OCI-LY1 (cell line): ENCODE data around the gene LRP2.

Source experiments
- H2AFZ ChIP-seq: fragments of 200-600 bp; sonication (generic), shearing (Covaris generic); 2 replicates; pipeline ENCODE4 v1.6.0; 2014; ENCODE audit warnings: antibody characterized with exemption, mild to moderate bottlenecking, low read length
- H3F3A ChIP-seq: fragments of 200-600 bp; sonication (generic), shearing (Covaris generic); 2 replicates; pipeline ENCODE4 v1.6.0; 2014; ENCODE audit warnings: mild to moderate bottlenecking, antibody characterized with exemption, low read length, moderate library complexity; ENCODE audit not compliant: insufficient read depth
- H3K27ac ChIP-seq: fragments of 200-600 bp; sonication (generic); 2 replicates; pipeline ENCODE4 v1.5.1; 2014; ENCODE audit warnings: low read length, mixed run types, mild to moderate bottlenecking, low read depth; ENCODE audit not compliant: poor library complexity, severe bottlenecking
- H3K27me3 ChIP-seq: fragments of 200-600 bp; sonication (generic); 2 replicates; pipeline ENCODE4 v1.6.0; 2014; ENCODE audit warnings: antibody characterized with exemption, mild to moderate bottlenecking, low read length, moderate library complexity; ENCODE audit not compliant: insufficient read depth
- H3K36me3 ChIP-seq: fragments of 200-600 bp; sonication (generic); 2 replicates; pipeline ENCODE4 v1.6.1; 2014; ENCODE audit warnings: mild to moderate bottlenecking, antibody characterized with exemption, low read length, moderate library complexity, mixed read lengths; ENCODE audit not compliant: insufficient read depth
- H3K4me1 ChIP-seq: fragments of 200-600 bp; sonication (generic); 2 replicates; pipeline ENCODE4 v1.5.1; 2014; ENCODE audit warnings: mild to moderate bottlenecking, low read length, moderate library complexity; ENCODE audit not compliant: insufficient read depth, severe bottlenecking
- H3K4me2 ChIP-seq: fragments of 200-600 bp; sonication (generic), shearing (Covaris generic); 2 replicates; pipeline ENCODE4 v1.6.1; 2014; ENCODE audit warnings: low read length
- H3K4me3 ChIP-seq: fragments of 200-600 bp; sonication (generic); 2 replicates; pipeline ENCODE4 v1.5.1; 2014; ENCODE audit warnings: low read length, low read depth, mild to moderate bottlenecking, mixed read lengths; ENCODE audit not compliant: poor library complexity, severe bottlenecking
- H3K79me2 ChIP-seq: fragments of 200-600 bp; shearing (Covaris generic); 2 replicates; pipeline ENCODE4 v1.6.1; 2016; ENCODE audit warnings: mixed run types, low read length, mixed read lengths; ENCODE audit not compliant: insufficient read depth
- H3K9ac ChIP-seq: fragments of 200-600 bp; sonication (generic), shearing (Covaris generic); 2 replicates; pipeline ENCODE4 v1.6.1; 2014; ENCODE audit warnings: mild to moderate bottlenecking, low read length, mixed read lengths
- H3K9me2 ChIP-seq: fragments of 200-600 bp; sonication (generic), shearing (Covaris generic); 2 replicates; pipeline ENCODE4 v1.6.1; 2014; ENCODE audit warnings: low read depth, mild to moderate bottlenecking, low read length, mixed read lengths
- H3K9me3 ChIP-seq: fragments of 200-600 bp; shearing (Covaris generic); 2 replicates; pipeline ENCODE4 v1.6.1; 2014; ENCODE audit warnings: low read length, mixed read lengths
- H4K20me1 ChIP-seq: fragments of 200-600 bp; sonication (generic), shearing (Covaris generic); 2 replicates; pipeline ENCODE4 v1.6.0; 2016; ENCODE audit warnings: mild to moderate bottlenecking, low read length; ENCODE audit not compliant: insufficient read depth
- EZH2 ChIP-seq: fragments of 200-600 bp; sonication (generic), shearing (Covaris generic); IDR thresholded peaks from 2 replicates; pipeline ENCODE4 v1.8.0; 2017; ENCODE audit warnings: borderline replicate concordance, mixed run types, mild to moderate bottlenecking, antibody characterized with exemption, low read length, moderate library complexity, mixed read lengths
- TF ChIP-seq, protein P1 (sequence below): fragments of 200-600 bp; sonication (generic), shearing (Covaris generic); IDR thresholded peaks from 2 replicates; pipeline ENCODE4 v1.5.1; 2017; ENCODE audit warnings: mild to moderate bottlenecking, antibody characterized with exemption, low read length, moderate library complexity, mixed read lengths

The LRP2 gene

DNA sequence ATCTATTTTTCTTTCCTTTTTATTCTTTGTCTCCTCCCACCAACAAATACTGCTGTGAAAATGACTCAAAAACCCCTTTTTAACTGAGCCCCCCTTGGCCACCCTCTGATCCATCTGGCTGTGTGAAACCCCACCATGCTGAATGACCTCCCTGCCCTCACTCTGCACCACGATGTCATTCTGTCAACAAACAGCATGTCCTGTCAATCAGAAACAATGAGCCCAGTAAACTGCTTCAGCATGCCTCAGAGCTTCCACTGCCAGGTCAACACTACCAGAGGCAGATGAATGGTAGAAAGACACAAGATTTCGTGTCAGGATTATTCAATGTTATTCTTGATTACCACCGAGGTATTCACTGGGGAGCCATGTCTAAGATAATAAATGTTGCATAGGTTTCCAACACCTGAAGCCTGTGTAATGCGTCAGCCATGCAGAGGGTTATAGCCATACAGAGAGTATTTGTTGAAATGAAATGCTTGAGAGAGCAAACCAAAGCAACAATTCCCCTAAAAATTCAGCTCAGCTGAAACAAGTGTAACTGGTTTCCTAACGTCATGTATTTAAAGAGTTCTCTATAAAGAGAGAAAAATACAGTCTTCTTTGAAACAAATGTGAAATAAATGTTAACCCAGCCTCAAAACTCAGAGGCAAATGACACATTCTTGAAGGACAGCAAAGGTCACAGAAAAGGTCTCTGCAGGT is 76.7 kb downstream of the LRP2 start:
- Histone ChIP-seq H3K9me2 (no peaks in the 10 kb centered on the region), H3K79me2 (no peaks in the 10 kb centered on the region), H4K20me1 (no peaks in the 10 kb centered on the region), H2AFZ (no peak overlapping the region), H3K9me3 (no peaks in the 10 kb centered on the region), H3K9ac (no peak overlapping the region), H3K4me3 (no peak overlapping the region), H3K4me1 (no peaks in the 10 kb centered on the region), H3F3A (no peaks in the 10 kb centered on the region), H3K4me2 (no peak overlapping the region), H3K36me3 (no peaks in the 10 kb centered on the region), H3K27me3 (no peaks in the 10 kb centered on the region), H3K27ac (no peak overlapping the region)
- no peak for TF ChIP-seq EZH2
- TF ChIP-seq, protein P1, sequence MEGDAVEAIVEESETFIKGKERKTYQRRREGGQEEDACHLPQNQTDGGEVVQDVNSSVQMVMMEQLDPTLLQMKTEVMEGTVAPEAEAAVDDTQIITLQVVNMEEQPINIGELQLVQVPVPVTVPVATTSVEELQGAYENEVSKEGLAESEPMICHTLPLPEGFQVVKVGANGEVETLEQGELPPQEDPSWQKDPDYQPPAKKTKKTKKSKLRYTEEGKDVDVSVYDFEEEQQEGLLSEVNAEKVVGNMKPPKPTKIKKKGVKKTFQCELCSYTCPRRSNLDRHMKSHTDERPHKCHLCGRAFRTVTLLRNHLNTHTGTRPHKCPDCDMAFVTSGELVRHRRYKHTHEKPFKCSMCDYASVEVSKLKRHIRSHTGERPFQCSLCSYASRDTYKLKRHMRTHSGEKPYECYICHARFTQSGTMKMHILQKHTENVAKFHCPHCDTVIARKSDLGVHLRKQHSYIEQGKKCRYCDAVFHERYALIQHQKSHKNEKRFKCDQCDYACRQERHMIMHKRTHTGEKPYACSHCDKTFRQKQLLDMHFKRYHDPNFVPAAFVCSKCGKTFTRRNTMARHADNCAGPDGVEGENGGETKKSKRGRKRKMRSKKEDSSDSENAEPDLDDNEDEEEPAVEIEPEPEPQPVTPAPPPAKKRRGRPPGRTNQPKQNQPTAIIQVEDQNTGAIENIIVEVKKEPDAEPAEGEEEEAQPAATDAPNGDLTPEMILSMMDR = no peak

DNA sequence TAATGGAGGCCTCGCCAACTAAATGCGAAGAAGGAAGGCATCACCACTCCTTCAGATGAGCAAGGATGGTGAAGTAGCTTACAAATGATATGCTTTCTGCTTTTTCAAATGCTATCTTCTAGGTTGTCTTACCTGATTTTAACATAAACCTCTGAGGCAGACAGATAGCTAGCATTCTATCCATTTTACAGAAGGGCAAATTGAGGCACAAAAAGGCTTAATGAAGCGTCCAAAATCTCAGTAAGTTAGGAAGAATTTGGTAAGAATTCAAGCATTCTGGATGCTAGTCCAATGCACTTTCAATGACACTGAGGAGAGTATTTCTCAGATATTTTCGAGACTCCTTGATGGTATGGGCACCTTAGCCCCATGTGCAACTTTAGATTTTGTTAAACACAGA is 81.8 kb downstream of the LRP2 start:
- H3K4me3 ChIP-seq = no peak overlapping the region
- H3K9me2 ChIP-seq = no peaks in the 10 kb centered on the region
- TF ChIP-seq, protein P1 = no peak
- no peak for TF ChIP-seq EZH2
- H3K4me2 ChIP-seq = no peak overlapping the region
- no peaks in the 10 kb centered on the region for H3K9me3 ChIP-seq
- no peak overlapping the region for H3K27ac ChIP-seq
- no peaks in the 10 kb centered on the region for H3K36me3 ChIP-seq
- no peaks in the 10 kb centered on the region for H4K20me1 ChIP-seq
- no peaks in the 10 kb centered on the region for H3K27me3 ChIP-seq
- H3F3A ChIP-seq = no peaks in the 10 kb centered on the region
- H3K9ac ChIP-seq = no peak overlapping the region
- H3K79me2 ChIP-seq = no peaks in the 10 kb centered on the region
- H2AFZ ChIP-seq = no peak overlapping the region
- H3K4me1 ChIP-seq = no peaks in the 10 kb centered on the region

DNA sequence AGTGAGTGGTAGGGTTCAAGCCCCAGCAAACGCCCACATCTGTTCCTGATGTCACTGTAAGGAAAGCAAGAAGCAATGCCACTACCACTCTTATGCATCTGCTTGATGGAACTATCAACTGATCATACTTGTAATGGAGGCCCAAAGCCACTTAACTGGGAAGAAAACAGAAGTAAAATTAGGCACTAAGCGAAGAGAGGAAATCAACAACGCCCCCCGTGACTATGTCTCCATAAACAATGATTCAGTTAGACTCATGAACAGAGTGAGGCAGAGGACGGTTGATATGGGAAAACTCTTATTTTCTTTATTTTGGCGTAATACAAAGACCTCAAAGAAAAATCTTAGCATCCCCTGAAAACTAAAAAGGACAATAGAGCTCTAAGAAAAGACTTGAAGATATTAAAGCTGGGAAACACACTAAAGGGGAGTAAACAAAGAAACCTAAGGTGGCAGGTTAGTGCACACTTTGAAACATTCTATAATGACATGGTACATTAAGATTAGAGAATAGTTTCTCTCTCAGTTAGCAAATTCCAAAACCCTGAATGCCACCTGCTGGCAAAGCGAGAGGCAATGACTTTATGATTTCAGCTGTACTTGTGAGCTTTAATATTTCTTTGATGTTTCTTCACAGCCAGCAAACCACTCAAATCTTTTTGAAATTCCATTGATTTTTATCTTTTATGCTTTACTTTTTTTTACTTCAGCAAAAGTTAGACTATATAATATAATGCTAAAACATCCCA is 86.5 kb downstream of the LRP2 start:
- no peak overlapping the region for H3K4me3 ChIP-seq
- TF ChIP-seq, protein P1 = peak; percentile 27; the same call in 1 of the 2 replicates
- no peak for TF ChIP-seq EZH2
- no peaks in the 10 kb centered on the region for H3K4me1 ChIP-seq
- H3K9me3 ChIP-seq = no peaks in the 10 kb centered on the region
- H4K20me1 ChIP-seq = no peaks in the 10 kb centered on the region
- H3F3A ChIP-seq = no peaks in the 10 kb centered on the region
- no peaks in the 10 kb centered on the region for H3K79me2 ChIP-seq
- H2AFZ ChIP-seq = no peak overlapping the region
- H3K9ac ChIP-seq = no peak overlapping the region
- H3K36me3 ChIP-seq = no peaks in the 10 kb centered on the region
- H3K27ac ChIP-seq = no peak overlapping the region
- no peaks in the 10 kb centered on the region for H3K9me2 ChIP-seq
- H3K4me2 ChIP-seq = no peak overlapping the region
- no peaks in the 10 kb centered on the region for H3K27me3 ChIP-seq
